Brain pericyte (primary cell): ENCODE data around the gene MRGPRF.

ENCODE experiments used
- DNase-seq: peaks from one replicate; pipeline ENCODE4 v3.0.0-alpha.2; 2012; ENCODE audit warnings: low read depth, low spot score

MRGPRF gene

GRCh38 chr11:69050592-69051380, 37.7 kb upstream of the MRGPRF start:
- no peak for DNase-seq

DNA sequence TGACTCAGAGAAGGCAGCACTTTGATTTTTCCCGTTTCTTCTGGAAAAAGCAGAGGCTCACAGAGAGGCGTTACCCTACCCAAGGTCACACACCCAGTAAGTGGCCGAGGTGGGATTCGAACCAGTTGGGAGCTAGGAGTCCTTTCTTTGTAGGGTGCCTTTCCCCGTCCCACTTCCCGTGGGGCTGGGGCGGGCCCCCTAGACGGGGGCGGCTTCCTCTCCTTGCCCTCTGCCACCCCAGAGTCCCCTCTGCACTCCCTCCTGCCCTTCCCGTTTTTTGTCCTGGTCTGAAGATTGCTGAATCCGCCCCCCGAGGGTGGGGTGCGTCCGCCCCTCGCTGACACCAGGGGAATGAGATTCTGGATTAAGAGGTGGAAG, 36.4 kb upstream of the MRGPRF start:
- DNase-seq, result no peak

DNA sequence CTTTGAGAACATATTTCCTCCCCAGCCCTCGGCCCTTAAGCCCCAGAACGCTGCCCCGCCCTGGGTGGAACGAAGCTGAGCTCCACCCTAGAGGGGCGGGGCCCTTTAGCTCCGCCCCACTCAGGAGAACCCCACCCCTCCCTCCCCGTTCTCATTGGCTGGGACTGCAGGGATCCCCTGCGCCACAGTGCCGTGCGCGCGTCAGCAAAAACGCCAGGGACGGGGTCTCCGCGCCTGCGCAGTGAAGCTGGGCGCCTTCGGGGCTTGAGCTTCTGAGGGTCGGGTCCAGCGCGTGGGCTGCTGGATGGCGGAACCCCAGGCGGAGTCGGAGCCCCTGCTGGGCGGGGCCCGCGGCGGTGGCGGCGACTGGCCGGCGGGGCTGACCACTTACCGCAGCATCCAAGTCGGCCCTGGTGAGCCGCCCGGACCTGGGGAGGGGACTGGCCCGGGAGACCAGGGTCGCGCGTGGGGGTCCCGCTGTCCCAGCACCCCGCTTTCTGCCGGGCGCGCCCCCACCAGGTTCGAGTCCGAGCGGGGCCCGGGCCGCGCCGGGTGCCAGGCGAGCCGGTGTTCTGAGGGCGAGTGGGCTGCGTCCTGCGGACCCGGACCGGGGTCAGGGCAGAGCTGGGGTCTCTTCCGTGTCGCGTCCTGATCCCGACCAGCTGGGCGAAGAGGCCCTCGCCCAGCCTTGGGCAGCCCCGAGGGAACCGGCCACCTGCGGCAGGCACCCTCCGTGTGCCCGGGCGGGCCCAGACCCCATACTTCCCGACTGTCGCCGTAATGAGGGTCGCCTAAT, 35.8 kb upstream of the MRGPRF start, which contains the start of gene TPCN2:
Gene TPCN2 (plus strand): TSS at position 239 of the 796 bp plus-strand sequence. CDS start 66 bp downstream, at position 305.
- peak; percentile 89 for DNase-seq

GRCh38 chr11:69048031-69048693, 35.1 kb upstream of the MRGPRF start:
- DNase-seq, result no peak

GRCh38 chr11:69044111-69045013, 31.3 kb upstream of the MRGPRF start:
- peak; percentile 39 for DNase-seq

- DNase-seq, result no peak
These were observed 28.5 kb upstream of the MRGPRF start for GRCh38 chr11:69041516-69041915.

DNA sequence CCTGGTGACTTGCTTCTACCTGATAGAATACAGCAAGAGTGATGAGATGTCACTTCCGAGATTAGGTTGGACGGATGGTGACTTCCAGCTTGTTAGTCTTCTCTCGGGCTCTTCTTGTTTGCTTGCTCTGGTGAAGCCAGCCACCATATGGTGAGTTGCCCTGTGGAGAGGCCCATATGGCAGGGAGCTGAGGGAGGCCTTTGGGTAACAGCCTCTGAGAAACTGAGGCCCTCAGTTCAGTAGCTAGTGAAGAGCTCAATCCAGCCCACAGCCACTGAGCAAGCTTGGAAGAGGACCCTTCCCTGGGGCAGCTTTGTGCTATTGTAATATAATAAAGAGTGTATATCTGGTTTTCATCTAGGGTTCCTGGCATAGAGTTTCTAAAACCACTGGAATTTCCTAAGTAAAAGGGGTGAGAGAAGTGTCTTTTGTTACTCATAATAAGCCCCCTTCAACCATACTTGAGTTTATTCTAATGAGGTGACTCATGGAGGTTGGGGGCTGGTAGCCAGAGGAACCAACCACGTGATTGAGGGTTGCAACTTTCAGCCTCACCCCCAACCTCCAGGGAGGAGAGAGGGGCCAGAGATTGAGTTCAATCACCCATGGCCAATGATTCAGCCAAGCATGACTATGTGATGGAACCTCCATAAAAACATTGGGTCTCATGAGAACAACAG, 27.7 kb upstream of the MRGPRF start:
- peak; percentile 41 for DNase-seq

- DNase-seq, result no peak
These were observed 27.0 kb upstream of the MRGPRF start for GRCh38 chr11:69040051-69040450.

GRCh38 chr11:69039501-69039900, 26.5 kb upstream of the MRGPRF start:
- no peak for DNase-seq

DNA sequence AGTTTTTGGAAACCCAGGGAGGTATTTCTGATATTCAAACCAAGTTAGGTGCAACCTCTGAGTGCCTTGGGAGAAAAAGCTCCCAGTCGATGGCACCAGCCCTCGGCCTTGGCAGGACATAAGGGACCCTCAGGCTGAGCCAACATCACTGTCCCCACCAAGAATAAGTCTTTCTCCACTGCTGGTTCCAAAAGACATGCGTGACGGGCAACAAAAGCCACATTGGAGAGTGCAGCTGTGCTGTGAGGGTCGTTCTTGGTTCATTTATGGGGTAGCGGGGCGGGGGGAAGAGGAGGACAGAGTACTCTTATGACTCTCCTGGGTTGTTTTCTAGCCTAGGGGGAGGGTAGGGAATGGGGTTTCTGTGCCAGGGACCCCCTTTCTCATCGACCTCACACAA, 24.5 kb upstream of the MRGPRF start:
- no peak for DNase-seq

DNA sequence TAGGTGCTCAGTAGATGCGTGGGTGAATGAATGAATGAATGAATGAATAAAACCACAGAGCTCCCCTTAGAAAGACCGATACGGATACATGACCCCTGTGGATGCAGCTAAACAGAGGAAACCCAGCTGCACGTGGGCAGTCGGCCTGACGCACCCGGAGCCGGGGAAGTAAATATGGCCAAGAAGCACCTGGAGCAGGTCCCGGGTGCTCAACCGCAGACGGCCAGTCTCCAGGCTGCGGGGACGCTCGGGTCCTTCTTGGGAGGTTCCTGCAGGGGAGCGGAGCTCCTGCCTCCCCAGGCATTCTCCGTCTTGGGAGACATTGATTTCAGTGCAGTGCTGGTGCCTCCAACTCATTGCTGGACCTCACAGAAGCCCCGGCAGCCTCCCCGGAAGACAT, 24.0 kb upstream of the MRGPRF start:
- DNase-seq, result no peak

DNA sequence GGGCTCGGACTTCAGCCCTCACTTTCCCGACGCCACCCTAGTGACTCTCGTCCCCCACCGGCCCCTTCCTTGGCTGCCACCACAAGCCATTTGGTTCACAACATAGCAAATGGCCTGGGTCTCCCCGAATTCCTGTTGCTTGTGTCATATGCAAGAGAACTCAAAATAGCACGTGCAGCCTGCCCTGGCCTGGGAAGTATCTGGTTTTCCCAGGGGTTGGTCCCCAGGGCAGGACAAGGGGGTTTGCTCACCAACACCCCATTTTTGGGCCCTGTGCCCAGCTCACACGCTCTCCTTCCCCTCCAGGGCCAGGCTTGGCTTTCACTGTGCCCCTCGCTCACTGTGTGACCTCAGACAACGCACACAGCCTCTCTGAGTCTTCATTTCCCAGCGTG, 22.9 kb upstream of the MRGPRF start:
- DNase-seq, result no peak

DNA sequence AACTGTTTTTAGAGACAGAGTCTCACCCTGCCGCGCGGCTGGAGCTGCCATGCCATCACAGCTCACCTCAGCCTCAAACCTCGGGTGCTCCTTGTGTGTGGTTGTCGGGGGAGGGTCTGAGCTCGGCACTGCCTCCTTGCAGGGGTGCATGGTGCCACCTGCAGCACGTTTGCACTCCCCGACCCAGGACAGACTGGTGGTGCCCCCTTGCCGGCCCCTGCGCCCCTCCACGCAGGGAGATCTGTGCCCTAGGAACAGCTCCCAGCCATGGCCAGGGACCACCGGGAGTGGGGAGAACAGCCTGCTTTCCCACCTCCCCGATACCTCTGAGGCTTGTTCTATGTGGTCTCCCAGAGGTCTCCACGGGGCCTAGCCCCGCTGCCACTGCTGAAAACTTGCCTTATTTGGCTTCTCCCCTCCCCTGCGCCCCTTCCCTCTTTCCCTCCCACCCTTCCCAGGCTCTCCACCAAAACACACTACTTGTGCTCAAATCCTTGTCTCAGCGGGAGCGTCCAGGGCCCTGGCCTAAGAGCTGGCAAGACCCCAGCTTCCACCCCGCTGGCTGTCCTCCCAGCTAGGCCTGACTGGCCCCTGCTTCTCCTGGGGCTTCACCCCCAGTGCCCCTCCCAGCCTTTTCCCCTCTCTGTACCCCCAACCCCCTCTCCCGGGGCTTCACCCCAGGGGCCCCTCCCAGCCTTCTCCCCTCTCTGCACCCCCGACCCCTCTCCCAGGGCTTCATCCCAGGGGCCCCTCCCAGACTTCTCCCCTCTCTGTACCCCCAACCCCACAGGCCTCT, 22.3 kb upstream of the MRGPRF start:
- no peak for DNase-seq

GRCh38 chr11:69034123-69034867, 21.2 kb upstream of the MRGPRF start:
- no peak for DNase-seq

DNA sequence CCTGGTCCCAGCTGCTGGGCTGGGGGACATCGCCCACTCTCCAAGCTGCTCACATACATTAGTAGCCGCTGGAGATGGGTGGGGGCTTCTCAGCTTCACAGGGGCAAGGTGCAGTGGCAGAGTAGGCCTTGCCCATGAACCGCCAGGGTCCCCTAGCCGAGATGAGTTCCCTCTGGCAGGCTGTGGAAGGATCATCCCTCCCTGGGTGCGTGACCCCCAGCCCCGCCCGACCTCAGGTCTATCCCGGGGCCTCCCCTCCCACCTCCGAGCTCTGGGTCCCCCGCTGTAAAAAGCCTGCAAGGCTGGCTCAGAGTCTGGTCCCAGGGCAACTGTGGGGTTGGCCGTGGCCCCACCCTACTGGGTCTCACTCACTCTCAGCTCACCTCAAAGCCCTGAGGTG, 20.4 kb upstream of the MRGPRF start:
- DNase-seq, result no peak

- DNase-seq, result no peak
These were observed 19.8 kb upstream of the MRGPRF start for GRCh38 chr11:69032833-69033232.

- DNase-seq, result no peak
These were observed 17.3 kb upstream of the MRGPRF start for GRCh38 chr11:69030301-69030700.

DNA sequence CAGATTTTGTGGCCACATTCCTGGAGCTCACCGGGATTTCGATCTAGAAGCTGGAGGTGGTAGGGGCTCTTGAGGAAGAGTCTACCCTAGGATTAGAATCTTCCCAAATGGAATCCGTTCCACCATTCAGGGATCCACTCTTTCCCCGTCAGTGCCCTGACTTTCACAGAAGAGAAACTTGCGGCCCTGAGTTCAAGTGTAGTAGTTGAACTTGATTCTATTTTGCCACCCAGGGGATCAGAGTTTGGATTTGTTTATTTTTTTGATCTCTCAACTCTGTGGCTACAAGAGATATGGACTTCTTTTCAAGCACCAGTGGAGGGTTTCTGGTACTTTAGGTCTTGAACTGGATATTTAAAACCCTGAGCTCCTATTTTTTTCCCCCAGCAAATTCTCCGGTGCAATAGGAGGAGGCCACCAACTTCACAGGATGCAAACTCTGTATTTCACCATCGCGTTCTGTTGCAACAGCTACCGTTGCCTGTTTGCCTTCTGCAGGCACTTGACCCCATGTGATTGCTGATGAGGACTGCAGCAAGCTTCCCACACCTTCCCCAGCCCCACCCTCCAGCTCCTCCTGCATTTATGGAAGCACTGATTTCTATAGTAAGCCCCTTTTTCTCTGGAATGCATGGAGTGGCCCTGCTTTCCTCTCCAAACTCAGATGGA, 14.8 kb upstream of the MRGPRF start:
- DNase-seq, result no peak

- DNase-seq, result no peak
These were observed 11.5 kb upstream of the MRGPRF start for GRCh38 chr11:69024509-69024908.
